IPS-15b (cell line): Measurements from ENCODE around the gene TMCO4.
"Not testable (repeated sequence)": the region's sequence is repeated elsewhere in the genome, so short reads cannot be mapped to it uniquely, and the experiment has no call there.

Experiments used
- H3K27me3 ChIP-seq: one replicate; pipeline ENCODE4 v1.6.1; 2013; ENCODE audit warnings: low read length; ENCODE audit not compliant: control insufficient read depth, insufficient read depth
- H3K36me3 ChIP-seq: one replicate; pipeline ENCODE4 v1.6.1; 2013; ENCODE audit warnings: low read length; ENCODE audit not compliant: control insufficient read depth, insufficient read depth
- H3K4me1 ChIP-seq: one replicate; pipeline ENCODE4 v1.6.1; 2013; ENCODE audit warnings: mild to moderate bottlenecking, low read length; ENCODE audit not compliant: control insufficient read depth, insufficient read depth
- H3K4me3 ChIP-seq: one replicate; pipeline ENCODE4 v1.5.1; 2013; ENCODE audit warnings: low read depth, low read length
- H3K9ac ChIP-seq: one replicate; pipeline ENCODE4 v1.6.1; 2013; ENCODE audit warnings: low read depth, mild to moderate bottlenecking, low read length
- H3K9me3 ChIP-seq: one replicate; pipeline ENCODE4 v1.6.1; 2013; ENCODE audit warnings: mild to moderate bottlenecking, low read length; ENCODE audit not compliant: control insufficient read depth, insufficient read depth

TMCO4 gene

GRCh38 chr1:19646377-19647319, 153.1 kb downstream of the TMCO4 start:
- H3K27me3 ChIP-seq = peaks cover 36% of the 10 kb centered on the region
- no peaks in the 10 kb centered on the region for H3K9me3 ChIP-seq

GRCh38 chr1:19645411-19646251, 154.1 kb downstream of the TMCO4 start:
- H3K4me3 ChIP-seq = peak overlapping the region; percentile 67
- no peaks in the 10 kb centered on the region for H3K9me3 ChIP-seq
- no peaks in the 10 kb centered on the region for H3K36me3 ChIP-seq
- H3K9ac ChIP-seq = no peak overlapping the region
- peaks cover 40% of the 10 kb centered on the region for H3K27me3 ChIP-seq
- H3K4me1 ChIP-seq = peaks cover 2% of the 10 kb centered on the region

More at GRCh38 chr1:19646377-19647319, 153.1 kb downstream of the TMCO4 start:
- Histone ChIP-seq H3K9ac (no peak overlapping the region), H3K4me3 (no peak overlapping the region), H3K4me1 (no peaks in the 10 kb centered on the region), H3K36me3 (no peaks in the 10 kb centered on the region)

- H3K36me3 ChIP-seq = no peaks in the 10 kb centered on the region
- H3K9me3 ChIP-seq = no peaks in the 10 kb centered on the region
- peaks cover 6% of the 10 kb centered on the region for H3K4me1 ChIP-seq
- peak overlapping the region; percentile 67 for H3K4me3 ChIP-seq
- H3K27me3 ChIP-seq = peaks cover 40% of the 10 kb centered on the region
- peak overlapping the region; percentile 54 for H3K9ac ChIP-seq
Measured at GRCh38 chr1:19644681-19645410, 154.9 kb downstream of the TMCO4 start.

- H3K4me3 ChIP-seq = peak overlapping the region; percentile 67
- H3K9ac ChIP-seq = peak overlapping the region; percentile 54
- H3K36me3 ChIP-seq = no peaks in the 10 kb centered on the region
- no peaks in the 10 kb centered on the region for H3K9me3 ChIP-seq
- peaks cover 6% of the 10 kb centered on the region for H3K4me1 ChIP-seq
- peaks cover 40% of the 10 kb centered on the region for H3K27me3 ChIP-seq
Measured at GRCh38 chr1:19644395-19644680, 155.4 kb downstream of the TMCO4 start.

GRCh38 chr1:19643602-19644394, 155.9 kb downstream of the TMCO4 start, which contains the start of gene NBL1:
Gene NBL1 (plus strand): TSS chr1:19644311. CDS start chr1:19655031, 10,720 bp downstream.
- peaks cover 40% of the 10 kb centered on the region for H3K27me3 ChIP-seq
- no peaks in the 10 kb centered on the region for H3K9me3 ChIP-seq
- peak within 1 kb of the TSS; percentile 54 for H3K9ac ChIP-seq

GRCh38 chr1:19643121-19643520, 156.6 kb downstream of the TMCO4 start:
- H3K4me3 ChIP-seq = no peak overlapping the region

More at GRCh38 chr1:19643602-19644394, 155.9 kb downstream of the TMCO4 start, which contains the start of gene NBL1:
- no peaks in the 10 kb centered on the region for H3K36me3 ChIP-seq
- peak within 1 kb of the TSS; percentile 67 for H3K4me3 ChIP-seq
- H3K4me1 ChIP-seq = peaks cover 6% of the 10 kb centered on the region

GRCh38 chr1:19640363-19641316, 159.1 kb downstream of the TMCO4 start:
- Histone ChIP-seq H3K4me1 (peaks cover 6% of the 10 kb centered on the region), H3K4me3 (no peak overlapping the region), H3K27me3 (peaks cover 33% of the 10 kb centered on the region), H3K9me3 (no peaks in the 10 kb centered on the region), H3K9ac (no peak overlapping the region), H3K36me3 (no peaks in the 10 kb centered on the region)

More at GRCh38 chr1:19643121-19643520, 156.6 kb downstream of the TMCO4 start:
- Histone ChIP-seq H3K27me3 (peaks cover 40% of the 10 kb centered on the region), H3K9me3 (no peaks in the 10 kb centered on the region), H3K9ac (peak overlapping the region; percentile 24), H3K36me3 (no peaks in the 10 kb centered on the region), H3K4me1 (peaks cover 6% of the 10 kb centered on the region)

GRCh38 chr1:19639999-19640362, 159.7 kb downstream of the TMCO4 start:
- no peak overlapping the region for H3K4me3 ChIP-seq
- no peaks in the 10 kb centered on the region for H3K36me3 ChIP-seq
- peaks cover 6% of the 10 kb centered on the region for H3K4me1 ChIP-seq
- peaks cover 28% of the 10 kb centered on the region for H3K27me3 ChIP-seq
- H3K9ac ChIP-seq = no peak overlapping the region
- no peaks in the 10 kb centered on the region for H3K9me3 ChIP-seq

GRCh38 chr1:19639228-19639627, 160.5 kb downstream of the TMCO4 start:
- H3K4me3 ChIP-seq, H3K4me1 ChIP-seq, H3K9ac ChIP-seq, H3K9me3 ChIP-seq, H3K36me3 ChIP-seq: not testable (repeated sequence)
- peaks cover 23% of the 10 kb centered on the region for H3K27me3 ChIP-seq

- no peak overlapping the region for H3K9ac ChIP-seq
- H3K36me3 ChIP-seq = no peaks in the 10 kb centered on the region
- H3K27me3 ChIP-seq = peaks cover 11% of the 10 kb centered on the region
- H3K9me3 ChIP-seq = no peaks in the 10 kb centered on the region
- no peak overlapping the region for H3K4me3 ChIP-seq
- H3K4me1 ChIP-seq = peaks cover 6% of the 10 kb centered on the region
Measured at GRCh38 chr1:19637606-19638005, 162.1 kb downstream of the TMCO4 start.
